Ammon's horn (tissue), 1 donor: Measurements from ENCODE around the gene ZNF12.
A peak's percentile ranks its signal among the peaks of the same experiment; 100 is the strongest.

Experiments
- DNase-seq: peaks from one replicate; pipeline ENCODE4 v3.0.0-alpha.2; 2016; ENCODE audit warnings: low spot score

Gene ZNF12

GRCh38 chr7:6647541-6647940, 59.2 kb downstream of the ZNF12 start:
- DNase-seq = no peak

- no peak for DNase-seq
Observed at GRCh38 chr7:6647080-6647479, 59.7 kb downstream of the ZNF12 start.

- no peak for DNase-seq
Observed at GRCh38 chr7:6646465-6646864, 60.3 kb downstream of the ZNF12 start.

GRCh38 chr7:6644728-6645127, 62.0 kb downstream of the ZNF12 start:
- DNase-seq = no peak

GRCh38 chr7:6643915-6644625, 62.7 kb downstream of the ZNF12 start:
- DNase-seq = no peak

GRCh38 chr7:6642861-6643640, 63.7 kb downstream of the ZNF12 start:
- DNase-seq = no peak

GRCh38 chr7:6642239-6642839, 64.4 kb downstream of the ZNF12 start:
- no peak for DNase-seq

- no peak for DNase-seq
Observed at GRCh38 chr7:6641305-6642035, 65.3 kb downstream of the ZNF12 start.

- peak; percentile 25 for DNase-seq
Observed at GRCh38 chr7:6640246-6640721, 66.5 kb downstream of the ZNF12 start.

GRCh38 chr7:6639627-6640026, 67.1 kb downstream of the ZNF12 start:
- DNase-seq = no peak

- DNase-seq = no peak
Observed at GRCh38 chr7:6639032-6639431, 67.7 kb downstream of the ZNF12 start.
